ENCODE data around the gene OGG1.

DNA sequence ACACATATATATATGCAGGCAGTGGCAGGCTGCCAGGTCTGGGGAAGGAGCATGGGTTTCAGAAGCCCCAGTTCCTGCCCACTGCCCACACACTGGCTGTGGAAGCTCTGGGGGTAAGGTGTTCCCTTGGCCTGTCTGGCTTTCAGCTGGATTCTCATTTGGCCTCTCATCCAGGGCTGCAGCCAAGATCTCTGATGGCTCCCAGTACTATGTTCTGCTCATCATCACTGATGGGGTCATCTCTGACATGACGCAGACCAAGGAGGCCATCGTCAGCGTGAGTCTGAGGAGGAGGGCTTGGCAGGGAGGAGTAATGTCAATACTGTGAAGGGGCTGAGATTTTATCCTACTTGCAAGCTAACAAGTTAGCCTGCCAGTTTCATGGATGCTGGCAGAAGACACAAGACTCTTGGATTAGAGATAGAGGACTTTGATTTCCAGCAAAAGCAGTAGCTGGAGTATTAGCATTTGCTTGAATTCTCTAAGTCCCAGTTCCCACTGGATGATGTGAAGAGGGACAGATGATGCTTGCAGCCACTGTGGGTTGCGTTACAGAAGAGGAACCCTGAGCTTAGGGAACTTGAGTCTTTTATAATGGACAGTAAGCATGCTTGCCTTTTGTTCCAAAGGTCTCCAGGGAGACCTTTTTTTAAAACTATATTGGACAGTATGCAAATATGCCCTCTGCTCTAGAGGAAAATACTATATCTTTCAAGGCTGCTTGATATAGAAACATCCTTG, 23.8 kb upstream of the OGG1 start:
- TF ChIP-seq POLR2A (IDR thresholded peaks at IDR 0.05; ENCODE audit: low read length) (no peak), GATA1 (IDR thresholded peaks at IDR 0.05; ENCODE audit: low read depth, low read length) (no peak)
